Measurements from ENCODE around the gene DCTN4. TPM values are rescaled to one million over a fixed set of nuclear protein-coding genes. Genes with fewer than 3 reads are reported as not detected.
"Not testable (repeated sequence)": the region's sequence is repeated elsewhere in the genome, so short reads cannot be mapped to it uniquely, and the experiment has no call there.

Gene DCTN4
- total RNA-seq, 1 experiment from 2014 or later = 66.8 TPM

- H3K27me3 ChIP-seq (ENCODE audit: control insufficient read depth, insufficient read depth, low read length) = no peaks in the 10 kb centered on the region
- TF ChIP-seq TCF7L2 (IDR thresholded peaks at IDR 0.05; ENCODE audit: low read depth, low read length) (no peak), SIN3A (IDR thresholded peaks at IDR 0.05; ENCODE audit: borderline replicate concordance, insufficient read depth, low read depth, low read length) (no peak), CTCF (IDR thresholded peaks at IDR 0.05) (no peak)
- H3K9me3 ChIP-seq (ENCODE audit: control insufficient read depth, insufficient read depth, low read depth, low read length) = no peaks in the 10 kb centered on the region
- in situ Hi-C loops (cut with HindIII; ENCODE audit: low pct_unique_long_range_greater_than_20kb, low sequenced_read_pairs) (no loop called here), intact Hi-C loops (cut with micrococcal nuclease; ENCODE audit: unreplicated experiment) (no loop called here)
- peaks cover 11% of the 10 kb centered on the region for H3K4me1 ChIP-seq (ENCODE audit: control insufficient read depth, insufficient read depth, low read length)
- H3K36me3 ChIP-seq (ENCODE audit: control insufficient read depth, insufficient read depth, low read length) = 0 out of 2 replicates have a peak, but pooled peaks cover 2% of the 10 kb centered on the region
- ATAC-seq = no peak
- ChIA-PET CTCF (no interaction called here), POLR2A (no interaction called here)
- no peak for DNase-seq (ENCODE audit: low read depth, low spot score)
- H3K27ac ChIP-seq (ENCODE audit: low read length) = no peak overlapping the region
- no TSS peak for BruUV-seq (replicated peaks)
- H3K4me3 ChIP-seq (ENCODE audit: low read depth in 2 of 2, low read length in 2 of 2) = no peak overlapping the region
Measured at GRCh38 chr5:150794927-150795326, 36.1 kb upstream of the DCTN4 start.

- POLR2A ChIA-PET; H3K36me3 ChIP-seq (ENCODE audit: control insufficient read depth, insufficient read depth, low read length); H3K27me3 ChIP-seq (ENCODE audit: control insufficient read depth, insufficient read depth, low read length); intact Hi-C loops (cut with micrococcal nuclease; ENCODE audit: unreplicated experiment); DNase-seq (ENCODE audit: low read depth, low spot score); H3K4me3 ChIP-seq (ENCODE audit: low read depth in 2 of 2, low read length in 2 of 2); in situ Hi-C loops (cut with HindIII; ENCODE audit: low pct_unique_long_range_greater_than_20kb, low sequenced_read_pairs); H3K9me3 ChIP-seq (ENCODE audit: control insufficient read depth, insufficient read depth, low read depth, low read length); ATAC-seq; H3K27ac ChIP-seq (ENCODE audit: low read length); CTCF ChIA-PET: not testable (repeated sequence)
- H3K4me1 ChIP-seq (ENCODE audit: control insufficient read depth, insufficient read depth, low read length) = peaks cover 24% of the 10 kb centered on the region
- TSS peak; percentile 31 for BruUV-seq (replicated peaks)
Measured at GRCh38 chr5:150793423-150793888, 34.6 kb upstream of the DCTN4 start.

- Histone ChIP-seq H3K27ac (ENCODE audit: low read length) (peak overlapping the region; percentile 65; the same call in 1 of the 2 replicates), H3K4me3 (ENCODE audit: low read depth in 2 of 2, low read length in 2 of 2) (no peak overlapping the region), H3K36me3 (ENCODE audit: control insufficient read depth, insufficient read depth, low read length) (0 out of 2 replicates have a peak, but pooled peaks cover 2% of the 10 kb centered on the region), H3K4me1 (ENCODE audit: control insufficient read depth, insufficient read depth, low read length) (peaks cover 38% of the 10 kb centered on the region), H3K27me3 (ENCODE audit: control insufficient read depth, insufficient read depth, low read length) (no peaks in the 10 kb centered on the region), H3K9me3 (ENCODE audit: control insufficient read depth, insufficient read depth, low read depth, low read length) (no peaks in the 10 kb centered on the region)
- ChIA-PET CTCF (no interaction called here), POLR2A (interaction anchor here (0.7 kb wide), 1 partner anchor 285 kb away, joined by 3 read pairs; no protein-coding TSS in a partner anchor)
- in situ Hi-C loops (cut with HindIII; ENCODE audit: low pct_unique_long_range_greater_than_20kb, low sequenced_read_pairs) = no loop called here
- ATAC-seq (no peak), DNase-seq (ENCODE audit: low read depth, low spot score) (no peak)
- TF ChIP-seq POLR2AphosphoS5 (IDR thresholded peaks at IDR 0.05; ENCODE audit: low read depth, low read length) (no peak), CTCF (IDR thresholded peaks at IDR 0.05) (no peak), REST (IDR thresholded peaks at IDR 0.05; ENCODE audit: insufficient read depth in 1 of 2, low read depth in 2 of 2, low read length in 1 of 2) (no peak), SIN3A (IDR thresholded peaks at IDR 0.05; ENCODE audit: borderline replicate concordance, insufficient read depth, low read depth, low read length) (no peak), TCF7L2 (IDR thresholded peaks at IDR 0.05; ENCODE audit: low read depth, low read length) (no peak)
- intact Hi-C loops (cut with micrococcal nuclease; ENCODE audit: unreplicated experiment) = no loop called here
- no TSS peak for BruUV-seq (replicated peaks)
Measured at GRCh38 chr5:150791536-150791935, 32.7 kb upstream of the DCTN4 start.

Measured in Panc1 (cell line).